Activated CD4-positive, alpha-beta T cell treated with anti-CD3 and anti-CD28 coated beads for 36 hours (primary cell): Measurements from ENCODE around the gene IL4R. TPM values are rescaled to one million over a fixed set of nuclear protein-coding genes. Genes with fewer than 3 reads are reported as not detected.

Experiments
- ATAC-seq: fragments of 200-7000 bp; cut with Tn5 transposase; one replicate; pipeline ENCODE4 v1.10.0; 2021; ENCODE audit warnings: mild to moderate bottlenecking, moderate library complexity
- CTCF ChIA-PET: fragments of 350-600 bp; sonication (Branson Sonifier 250); formaldehyde crosslinking; loops from one replicate; lab custom pipeline; 2021; ENCODE audit warnings: antibody characterized with exemption; lab: Charles Lee
- POLR2A ChIA-PET: fragments of 350-600 bp; sonication (Branson Sonifier 250); formaldehyde crosslinking; loops from one replicate; lab custom pipeline; 2021; ENCODE audit warnings: antibody characterized with exemption, inconsistent platforms; lab: Charles Lee
- DNase-seq: peaks from one replicate; pipeline ENCODE4 v3.0.0-alpha.2; 2020
- H3K27ac Mint-ChIP-seq: one replicate; pipeline ENCODE4 v1.8.0; 2021; ENCODE audit warnings: mixed read lengths
- H3K27me3 Mint-ChIP-seq: one replicate; pipeline ENCODE4 v1.8.0; 2021; ENCODE audit warnings: mixed read lengths
- H3K36me3 Mint-ChIP-seq: one replicate; pipeline ENCODE4 v1.8.0; 2021; ENCODE audit warnings: low read depth, mixed read lengths
- H3K4me1 Mint-ChIP-seq: one replicate; pipeline ENCODE4 v1.8.0; 2021; ENCODE audit warnings: mixed read lengths
- H3K4me3 Mint-ChIP-seq: one replicate; pipeline ENCODE4 v1.8.0; 2021; ENCODE audit warnings: mild to moderate bottlenecking, moderate library complexity, mixed read lengths
- H3K9me3 Mint-ChIP-seq: one replicate; pipeline ENCODE4 v1.8.0; 2021; ENCODE audit warnings: low read depth, mixed read lengths
- intact Hi-C, 2 experiments: fragments of 100-400 bp; cut with DNase I in 1 of 2; cut with micrococcal nuclease in 1 of 2; formaldehyde crosslinking; loops; one replicate each; pipeline versions ENCODE4 v1.14.2 to v1.15.1; 2022 to 2024; cut with DNase I, micrococcal nuclease
- total RNA-seq, 2 experiments: library from RNA; stranded (reverse); gene quantifications; one replicate each; pipeline ENCODE4 v1.2.3, GENCODE V29; 2021

The IL4R gene
- total RNA-seq, 2 experiments from 2014 or later, result 185 to 229 TPM

DNA sequence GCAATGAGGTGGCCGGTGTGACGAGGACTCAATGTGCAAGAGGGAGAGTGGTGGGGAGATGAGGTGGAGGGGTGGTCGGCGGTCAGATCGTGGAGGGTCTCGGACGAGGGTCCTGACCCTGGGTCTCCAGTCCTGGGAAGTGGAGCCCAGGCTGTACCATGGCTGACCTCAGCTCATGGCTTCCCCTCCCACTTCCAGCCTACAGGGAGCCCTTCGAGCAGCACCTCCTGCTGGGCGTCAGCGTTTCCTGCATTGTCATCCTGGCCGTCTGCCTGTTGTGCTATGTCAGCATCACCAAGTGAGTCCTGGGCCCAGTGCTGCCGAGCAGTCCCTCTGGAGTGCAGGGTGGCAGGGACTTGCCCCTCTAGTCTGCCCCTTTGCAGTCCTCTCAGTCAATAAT is 41.8 kb downstream of the IL4R start:
- peak; percentile 66 for ATAC-seq
- Mint-ChIP-seq H3K9me3 (peaks cover 1% of the 10 kb centered on the region), H3K27ac (peak overlapping the region; percentile 16), H3K27me3 (no peaks in the 10 kb centered on the region), H3K36me3 (peaks cover 88% of the 10 kb centered on the region), H3K4me1 (peaks cover 13% of the 10 kb centered on the region), H3K4me3 (no peak overlapping the region)
- intact Hi-C loops, result no loop called here
- POLR2A ChIA-PET, result no interaction called here
- peak; percentile 75 for DNase-seq
- CTCF ChIA-PET, result interaction anchor here (0.6 to 2.4 kb wide), 13 partner anchors 12 to 252 kb away, joined by 3 to 14 read pairs (median 3); no protein-coding TSS in a partner anchor

DNA sequence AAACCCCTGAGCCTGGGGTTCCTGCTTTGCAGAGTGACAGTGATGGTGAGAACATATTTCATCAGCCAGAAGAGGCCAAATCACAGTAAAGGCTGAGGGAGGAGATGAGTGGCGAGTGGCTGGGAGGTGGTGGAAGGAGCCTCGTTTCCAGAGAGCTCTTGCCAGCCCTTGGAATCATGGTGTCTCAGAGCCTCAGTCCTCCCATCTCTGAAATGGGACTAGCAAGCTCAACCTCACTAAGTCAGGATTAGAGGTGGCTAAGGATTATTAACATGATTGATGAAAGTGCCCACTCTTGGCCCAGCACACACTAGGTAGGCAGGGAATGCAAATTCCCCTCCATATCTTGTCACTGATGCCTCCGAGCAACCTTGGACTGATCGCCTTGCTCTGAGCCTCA is 43.0 kb downstream of the IL4R start:
- Mint-ChIP-seq H3K27ac (no peak overlapping the region), H3K36me3 (peaks cover 88% of the 10 kb centered on the region), H3K4me1 (peaks cover 15% of the 10 kb centered on the region), H3K27me3 (no peaks in the 10 kb centered on the region), H3K9me3 (peaks cover 1% of the 10 kb centered on the region), H3K4me3 (no peak overlapping the region)
- POLR2A ChIA-PET, result no interaction called here
- no peak for ATAC-seq
- intact Hi-C loops, result no loop called here
- DNase-seq, result no peak
- CTCF ChIA-PET, result interaction anchor here (1.0 to 2.4 kb wide), 6 partner anchors 18 to 205 kb away, joined by 3 to 14 read pairs (median 3); no protein-coding TSS in a partner anchor

DNA sequence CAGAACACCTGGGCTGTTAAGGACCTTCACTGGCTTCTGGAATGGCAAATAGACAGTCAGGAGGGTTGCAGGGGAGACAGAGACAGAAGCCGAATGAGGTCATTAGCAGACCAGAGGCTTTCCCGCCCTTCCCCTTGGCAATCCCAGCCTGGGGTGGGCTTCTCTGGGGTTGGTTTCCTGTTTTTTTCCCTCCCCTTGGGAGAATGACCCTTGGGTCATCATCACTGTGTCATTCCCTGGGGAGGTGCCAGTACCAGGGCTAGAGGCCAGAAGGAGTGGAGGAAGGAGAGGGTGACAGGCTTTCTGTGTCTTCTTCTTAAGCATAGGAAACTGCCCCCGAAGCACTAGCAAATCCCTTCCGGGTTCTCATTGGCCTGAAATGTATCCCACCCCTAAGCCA is 45.3 kb downstream of the IL4R start:
- H3K27me3 Mint-ChIP-seq, result no peaks in the 10 kb centered on the region
- CTCF ChIA-PET, result no interaction called here
- no peak overlapping the region for H3K4me3 Mint-ChIP-seq
- peaks cover 92% of the 10 kb centered on the region for H3K36me3 Mint-ChIP-seq
- intact Hi-C loops, result no loop called here
- ATAC-seq (no peak), DNase-seq (no peak)
- peaks cover 29% of the 10 kb centered on the region for H3K4me1 Mint-ChIP-seq
- peaks cover 1% of the 10 kb centered on the region for H3K9me3 Mint-ChIP-seq
- POLR2A ChIA-PET, result no interaction called here
- H3K27ac Mint-ChIP-seq, result no peak overlapping the region

DNA sequence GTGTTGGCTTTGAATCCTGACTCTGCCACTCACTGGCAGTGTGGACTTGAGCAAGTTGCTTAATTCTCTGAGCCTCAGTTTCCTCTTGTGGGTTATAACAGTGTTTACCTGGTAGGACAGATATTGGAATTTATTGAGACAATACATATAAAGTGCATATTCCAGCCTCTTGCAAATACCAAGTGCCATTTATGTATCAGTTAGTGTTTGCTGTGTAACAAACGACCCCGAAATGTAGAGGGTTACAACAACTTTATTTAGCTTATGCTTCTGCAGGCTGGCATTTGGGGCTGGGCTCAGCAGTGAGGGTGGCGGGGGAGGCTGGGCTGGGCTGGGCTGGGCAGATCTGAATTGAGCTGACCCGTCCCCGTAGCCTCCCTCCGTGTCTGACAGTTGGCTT is 45.8 kb downstream of the IL4R start:
- ChIA-PET CTCF (no interaction called here), POLR2A (no interaction called here)
- peaks cover 92% of the 10 kb centered on the region for H3K36me3 Mint-ChIP-seq

DNA sequence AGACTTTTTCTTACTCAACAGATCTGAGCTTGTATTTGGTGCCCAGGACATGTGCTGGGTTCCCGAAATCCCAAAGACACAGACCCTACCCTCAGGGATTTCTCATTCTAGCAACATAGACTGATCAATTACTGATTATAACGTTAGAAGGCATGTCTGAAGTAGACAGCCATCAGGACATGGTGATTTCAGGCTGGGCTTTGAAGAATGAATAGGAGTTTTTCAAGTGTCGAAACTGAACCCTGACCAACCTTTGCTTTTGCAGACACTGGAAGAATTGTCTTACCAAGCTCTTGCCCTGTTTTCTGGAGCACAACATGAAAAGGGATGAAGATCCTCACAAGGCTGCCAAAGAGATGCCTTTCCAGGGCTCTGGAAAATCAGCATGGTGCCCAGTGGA is 48.2 kb downstream of the IL4R start:
- CTCF ChIA-PET, result interaction anchor here (1.0 to 2.0 kb wide), 2 partner anchors 13 to 127 kb away, joined by 3 to 8 read pairs; no protein-coding TSS in a partner anchor
- Mint-ChIP-seq H3K36me3 (peaks cover 88% of the 10 kb centered on the region), H3K27me3 (no peaks in the 10 kb centered on the region), H3K27ac (peak overlapping the region; percentile 75), H3K9me3 (peaks cover 1% of the 10 kb centered on the region), H3K4me3 (no peak overlapping the region), H3K4me1 (peaks cover 47% of the 10 kb centered on the region)
- POLR2A ChIA-PET, result interaction anchor here (0.8 kb wide), 1 partner anchor 97 kb away, joined by 5 read pairs; no protein-coding TSS in a partner anchor
- intact Hi-C loops, result no loop called here
- DNase-seq, result no peak
- no peak for ATAC-seq

More for the DNA sequence above, 45.8 kb downstream of the IL4R start:
- H3K9me3 Mint-ChIP-seq, result peaks cover 1% of the 10 kb centered on the region
- H3K4me1 Mint-ChIP-seq, result peaks cover 31% of the 10 kb centered on the region
- ATAC-seq (no peak), DNase-seq (no peak)
- H3K27ac Mint-ChIP-seq, result no peak overlapping the region
- intact Hi-C loops, result no loop called here
- H3K27me3 Mint-ChIP-seq, result no peaks in the 10 kb centered on the region
- no peak overlapping the region for H3K4me3 Mint-ChIP-seq

DNA sequence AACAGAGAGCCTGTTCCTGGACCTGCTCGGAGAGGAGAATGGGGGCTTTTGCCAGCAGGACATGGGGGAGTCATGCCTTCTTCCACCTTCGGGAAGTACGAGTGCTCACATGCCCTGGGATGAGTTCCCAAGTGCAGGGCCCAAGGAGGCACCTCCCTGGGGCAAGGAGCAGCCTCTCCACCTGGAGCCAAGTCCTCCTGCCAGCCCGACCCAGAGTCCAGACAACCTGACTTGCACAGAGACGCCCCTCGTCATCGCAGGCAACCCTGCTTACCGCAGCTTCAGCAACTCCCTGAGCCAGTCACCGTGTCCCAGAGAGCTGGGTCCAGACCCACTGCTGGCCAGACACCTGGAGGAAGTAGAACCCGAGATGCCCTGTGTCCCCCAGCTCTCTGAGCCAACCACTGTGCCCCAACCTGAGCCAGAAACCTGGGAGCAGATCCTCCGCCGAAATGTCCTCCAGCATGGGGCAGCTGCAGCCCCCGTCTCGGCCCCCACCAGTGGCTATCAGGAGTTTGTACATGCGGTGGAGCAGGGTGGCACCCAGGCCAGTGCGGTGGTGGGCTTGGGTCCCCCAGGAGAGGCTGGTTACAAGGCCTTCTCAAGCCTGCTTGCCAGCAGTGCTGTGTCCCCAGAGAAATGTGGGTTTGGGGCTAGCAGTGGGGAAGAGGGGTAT is 48.9 kb downstream of the IL4R start:
- ATAC-seq (no peak), DNase-seq (no peak)
- intact Hi-C loops, result no loop called here
- Mint-ChIP-seq H3K27ac (peak overlapping the region; percentile 75), H3K4me3 (no peak overlapping the region), H3K27me3 (no peaks in the 10 kb centered on the region), H3K4me1 (peaks cover 53% of the 10 kb centered on the region), H3K9me3 (peaks cover 1% of the 10 kb centered on the region), H3K36me3 (peaks cover 82% of the 10 kb centered on the region)
- POLR2A ChIA-PET, result interaction anchor here (0.8 kb wide), 1 partner anchor 96 kb away, joined by 5 read pairs; no protein-coding TSS in a partner anchor
- CTCF ChIA-PET, result interaction anchor here (1.0 to 1.3 kb wide), 2 partner anchors 14 to 132 kb away, joined by 3 to 5 read pairs; no protein-coding TSS in a partner anchor

DNA sequence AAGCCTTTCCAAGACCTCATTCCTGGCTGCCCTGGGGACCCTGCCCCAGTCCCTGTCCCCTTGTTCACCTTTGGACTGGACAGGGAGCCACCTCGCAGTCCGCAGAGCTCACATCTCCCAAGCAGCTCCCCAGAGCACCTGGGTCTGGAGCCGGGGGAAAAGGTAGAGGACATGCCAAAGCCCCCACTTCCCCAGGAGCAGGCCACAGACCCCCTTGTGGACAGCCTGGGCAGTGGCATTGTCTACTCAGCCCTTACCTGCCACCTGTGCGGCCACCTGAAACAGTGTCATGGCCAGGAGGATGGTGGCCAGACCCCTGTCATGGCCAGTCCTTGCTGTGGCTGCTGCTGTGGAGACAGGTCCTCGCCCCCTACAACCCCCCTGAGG is 49.5 kb downstream of the IL4R start:
- intact Hi-C loops, result no loop called here

DNA sequence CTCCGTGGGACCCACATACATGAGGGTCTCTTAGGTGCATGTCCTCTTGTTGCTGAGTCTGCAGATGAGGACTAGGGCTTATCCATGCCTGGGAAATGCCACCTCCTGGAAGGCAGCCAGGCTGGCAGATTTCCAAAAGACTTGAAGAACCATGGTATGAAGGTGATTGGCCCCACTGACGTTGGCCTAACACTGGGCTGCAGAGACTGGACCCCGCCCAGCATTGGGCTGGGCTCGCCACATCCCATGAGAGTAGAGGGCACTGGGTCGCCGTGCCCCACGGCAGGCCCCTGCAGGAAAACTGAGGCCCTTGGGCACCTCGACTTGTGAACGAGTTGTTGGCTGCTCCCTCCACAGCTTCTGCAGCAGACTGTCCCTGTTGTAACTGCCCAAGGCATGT is 50.0 kb downstream of the IL4R start:
- ATAC-seq, result no peak

More for the DNA sequence above, 49.5 kb downstream of the IL4R start:
- H3K27me3 Mint-ChIP-seq, result no peaks in the 10 kb centered on the region
- H3K27ac Mint-ChIP-seq, result peak overlapping the region; percentile 92
- no peak for DNase-seq
- POLR2A ChIA-PET, result no interaction called here
- peaks cover 1% of the 10 kb centered on the region for H3K9me3 Mint-ChIP-seq
- CTCF ChIA-PET, result interaction anchor here (1.3 kb wide), 1 partner anchor 133 kb away, joined by 5 read pairs; no protein-coding TSS in a partner anchor
- peaks cover 77% of the 10 kb centered on the region for H3K36me3 Mint-ChIP-seq
- ATAC-seq, result no peak
- H3K4me3 Mint-ChIP-seq, result no peak overlapping the region
- H3K4me1 Mint-ChIP-seq, result peaks cover 58% of the 10 kb centered on the region

DNA sequence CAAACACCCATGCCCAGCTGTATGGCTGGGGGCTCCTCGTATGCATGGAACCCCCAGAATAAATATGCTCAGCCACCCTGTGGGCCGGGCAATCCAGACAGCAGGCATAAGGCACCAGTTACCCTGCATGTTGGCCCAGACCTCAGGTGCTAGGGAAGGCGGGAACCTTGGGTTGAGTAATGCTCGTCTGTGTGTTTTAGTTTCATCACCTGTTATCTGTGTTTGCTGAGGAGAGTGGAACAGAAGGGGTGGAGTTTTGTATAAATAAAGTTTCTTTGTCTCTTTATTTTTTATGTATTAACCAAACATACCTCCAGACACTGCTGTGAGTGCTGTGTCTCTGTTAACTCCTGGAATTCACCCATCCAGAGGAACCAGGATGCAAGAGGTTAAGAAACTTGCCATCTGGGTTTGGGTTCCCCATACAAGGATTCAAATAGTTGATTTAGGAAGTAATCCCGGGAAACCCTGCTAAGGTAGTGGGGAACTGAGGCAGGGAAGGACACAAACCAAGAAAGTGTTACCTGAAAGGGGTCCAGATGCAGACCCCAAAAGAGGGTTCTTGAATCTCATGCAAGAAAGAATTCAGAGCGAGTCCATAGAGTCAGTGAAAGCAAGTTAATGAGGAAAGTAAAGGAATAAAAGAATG is 50.8 kb downstream of the IL4R start:
- Mint-ChIP-seq H3K4me3 (no peak overlapping the region), H3K4me1 (peaks cover 71% of the 10 kb centered on the region), H3K27ac (peak overlapping the region; percentile 92), H3K27me3 (no peaks in the 10 kb centered on the region), H3K9me3 (peaks cover 2% of the 10 kb centered on the region), H3K36me3 (peaks cover 65% of the 10 kb centered on the region)
- intact Hi-C loops, result loop anchor here in 1 of 2 experiments (5.0 kb wide), 1 partner anchor 92 kb away; no protein-coding TSS in a partner anchor
- DNase-seq (peak; percentile 54), ATAC-seq (no peak)
- POLR2A ChIA-PET, result interaction anchor here (0.6 to 4.1 kb wide), 5 partner anchors 14 to 127 kb away, joined by 3 to 103 read pairs (median 11); partner anchors contain the start of gene IL21R
- CTCF ChIA-PET, result interaction anchor here (0.7 to 6.6 kb wide), 7 partner anchors 10 to 212 kb away, joined by 3 to 61 read pairs (median 5); no protein-coding TSS in a partner anchor

More for the DNA sequence above, 50.0 kb downstream of the IL4R start:
- Mint-ChIP-seq H3K36me3 (peaks cover 71% of the 10 kb centered on the region), H3K27me3 (no peaks in the 10 kb centered on the region), H3K4me3 (no peak overlapping the region), H3K27ac (peak overlapping the region; percentile 92), H3K9me3 (peaks cover 1% of the 10 kb centered on the region), H3K4me1 (peaks cover 63% of the 10 kb centered on the region)
- no peak for DNase-seq
- ChIA-PET CTCF (interaction anchor here (1.1 to 1.3 kb wide), 2 partner anchors 11 to 133 kb away, joined by 3 to 5 read pairs; no protein-coding TSS in a partner anchor), POLR2A (no interaction called here)
- intact Hi-C loops, result no loop called here

DNA sequence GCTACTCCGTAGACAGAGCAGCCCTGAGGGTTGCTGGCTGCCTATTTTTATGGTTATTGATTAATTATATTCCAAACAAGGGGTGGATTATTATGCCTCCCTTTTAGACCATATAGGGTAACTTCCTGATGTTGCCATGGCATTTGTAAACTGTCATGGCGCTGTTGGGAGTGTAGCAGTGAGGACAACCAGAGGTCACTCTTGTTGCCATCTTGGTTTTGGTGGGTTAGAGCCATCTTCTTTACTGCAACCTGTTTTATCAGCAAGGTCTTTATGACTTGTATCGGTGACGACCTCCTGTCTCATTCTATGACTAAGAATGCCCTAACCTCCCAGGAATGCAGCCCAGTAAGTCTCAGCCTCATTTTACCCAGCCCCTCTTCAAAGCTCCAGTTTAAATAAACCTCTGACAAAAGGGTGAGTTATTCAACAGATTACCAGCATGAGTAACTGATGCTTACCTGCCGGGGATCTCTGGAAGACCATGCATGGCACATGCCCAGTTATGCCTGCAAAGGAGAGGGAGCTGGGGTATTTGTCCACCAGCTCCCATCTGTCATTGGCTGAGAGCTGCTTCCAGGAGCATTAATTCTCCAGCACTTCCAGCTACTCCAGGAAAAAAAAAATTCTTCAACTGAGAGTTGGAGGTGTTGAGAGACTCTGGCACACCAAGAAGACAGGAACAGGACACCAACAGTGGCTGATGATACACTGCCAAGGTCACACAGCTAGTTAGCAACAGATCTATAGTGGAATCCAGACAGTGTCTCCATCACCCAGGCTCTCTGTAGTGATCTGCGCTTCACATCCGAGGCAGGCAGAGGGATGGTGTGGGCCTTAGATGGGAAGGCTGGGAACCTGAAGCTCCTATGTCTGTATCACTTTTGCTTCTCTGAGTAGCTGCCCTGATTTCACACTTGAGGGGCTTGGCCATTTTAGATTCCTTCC is 51.6 kb downstream of the IL4R start:
- ChIA-PET POLR2A (interaction anchor here (0.6 to 4.1 kb wide), 13 partner anchors 9 to 1665 kb away, joined by 3 to 103 read pairs (median 5); partner anchors contain the start of genes IL21R and KDM8), CTCF (interaction anchor here (0.7 to 6.6 kb wide), 11 partner anchors 10 to 213 kb away, joined by 3 to 61 read pairs (median 5); partner anchors contain the start of gene IL21R)
- DNase-seq (peak; percentile 41), ATAC-seq (peak; percentile 24)
- Mint-ChIP-seq H3K4me3 (no peak overlapping the region), H3K27ac (peak overlapping the region; percentile 92), H3K4me1 (peaks cover 78% of the 10 kb centered on the region), H3K36me3 (peaks cover 66% of the 10 kb centered on the region), H3K9me3 (peaks cover 10% of the 10 kb centered on the region), H3K27me3 (no peaks in the 10 kb centered on the region)
- intact Hi-C loops, result loop anchor here (2.0 to 5.0 kb wide), 5 partner anchors 37 to 777 kb away; partner anchors contain the start of gene IL21R (in 1 of the 2)
